SK-N-SH (cell line): ENCODE measurements around the gene C2orf72. TPM values are rescaled to one million over a fixed set of nuclear protein-coding genes. Genes with fewer than 3 reads are reported as not detected.
"Not testable (repeated sequence)": the region's sequence is repeated elsewhere in the genome, so short reads cannot be mapped to it uniquely, and the experiment has no call there.

Experiments used
- CTCF ChIA-PET: fragments of 300-600, 350-600 bp; formaldehyde crosslinking; extraction: SDS; loops from one replicate; lab custom pipeline; 2021; lab: Yijun Ruan, JAX
- POLR2A ChIA-PET: fragments of 350-600 bp; sonication (Branson Sonifier 250); formaldehyde crosslinking; extraction: SDS; loops from one replicate; lab custom pipeline; 2020; ENCODE audit warnings: antibody characterized with exemption, inconsistent platforms; lab: Yijun Ruan, JAX
- DNase-seq: peaks from one replicate; pipeline ENCODE4 v3.0.0; 2012
- H2AFZ ChIP-seq: fragments of 200-600 bp; sonication (generic); 2 replicates; pipeline ENCODE4 v1.8.1; 2016; ENCODE audit warnings: antibody characterized with exemption, mild to moderate bottlenecking, low read depth
- H3F3A ChIP-seq: fragments of 200-600 bp; sonication (generic); replicated peaks from 2 replicates; pipeline ENCODE3; 2016; ENCODE audit warnings: antibody characterized with exemption, mild to moderate bottlenecking; ENCODE audit not compliant: insufficient read depth
- H3K27ac ChIP-seq, 2 experiments: fragments of 200-500 bp in 1 of 2; fragments of 200-600 bp in 1 of 2; sonication (Bioruptor generic) in 1 of 2; sonication (generic), shearing (Covaris generic) in 1 of 2; 2 replicates each; pipeline versions ENCODE4 v1.5.1 to v1.6.1; 2014 to 2016; ENCODE audit warnings: low read depth in 2 of 2, inconsistent platforms in 1 of 2, low read length in 1 of 2, mild to moderate bottlenecking in 1 of 2, mixed read lengths in 1 of 2
- H3K27me3 ChIP-seq: fragments of 200-600 bp; sonication (generic), shearing (Covaris generic); 2 replicates; pipeline ENCODE4 v1.6.1; 2016; ENCODE audit warnings: mixed run types; ENCODE audit not compliant: insufficient read depth
- H3K36me3 ChIP-seq, 2 experiments: fragments of 200-500 bp in 1 of 2; fragments of 200-600 bp in 1 of 2; sonication (Bioruptor generic) in 1 of 2; sonication (generic) in 1 of 2; replicated peaks in 1 of 2; 2 replicates each; pipeline versions ENCODE3 to v1.5.1; 2014 to 2016; ENCODE audit warnings: low read length in 1 of 2, mild to moderate bottlenecking in 1 of 2; ENCODE audit not compliant: insufficient read depth in 2 of 2, control insufficient read depth in 1 of 2
- H3K4me1 ChIP-seq, 2 experiments: fragments of 200-500 bp in 1 of 2; fragments of 200-600 bp in 1 of 2; sonication (Bioruptor generic) in 1 of 2; sonication (generic), shearing (Covaris generic) in 1 of 2; 2 replicates each; pipeline versions ENCODE4 v1.5.1 to v1.6.1; 2014 to 2016; ENCODE audit warnings: low read depth in 1 of 2, low read length in 1 of 2, mixed run types in 1 of 2; ENCODE audit not compliant: insufficient read depth in 2 of 2, control insufficient read depth in 1 of 2
- H3K4me2 ChIP-seq: fragments of 200-600 bp; sonication (generic), shearing (Covaris generic); 2 replicates; pipeline ENCODE4 v1.6.1; 2017; ENCODE audit warnings: mixed run types
- H3K4me3 ChIP-seq, 2 experiments: fragments of 200-500 bp in 1 of 2; fragments of 200-600 bp in 1 of 2; sonication (Bioruptor generic) in 1 of 2; sonication (generic), shearing (Covaris generic) in 1 of 2; 2 replicates each; pipeline versions ENCODE4 v1.5.1 to v1.8.1; 2014 to 2016; ENCODE audit warnings: low read depth in 2 of 2, inconsistent platforms in 1 of 2, low read length in 1 of 2, mild to moderate bottlenecking in 1 of 2, mixed read lengths in 1 of 2, moderate library complexity in 1 of 2
- H3K79me2 ChIP-seq: fragments of 200-600 bp; sonication (generic); 2 replicates; pipeline ENCODE4 v1.8.1; 2017; ENCODE audit warnings: mild to moderate bottlenecking; ENCODE audit not compliant: insufficient read depth
- H3K9ac ChIP-seq: fragments of 200-600 bp; sonication (generic); 2 replicates; pipeline ENCODE4 v1.6.1; 2017; ENCODE audit warnings: mixed run types
- H3K9me2 ChIP-seq: fragments of 200-600 bp; sonication (generic); 2 replicates; pipeline ENCODE4 v1.6.1; 2017; ENCODE audit warnings: mixed run types
- H3K9me3 ChIP-seq: fragments of 200-600 bp; sonication (generic); 2 replicates; pipeline ENCODE4 v1.6.1; 2017; ENCODE audit warnings: mixed run types, mild to moderate bottlenecking, moderate library complexity
- H4K20me1 ChIP-seq: fragments of 200-600 bp; sonication (generic); 2 replicates; pipeline ENCODE4 v1.6.1; 2017; ENCODE audit warnings: mild to moderate bottlenecking, mixed run types; ENCODE audit not compliant: insufficient read depth
- CHD2 ChIP-seq: fragments of 150-350 bp; IDR thresholded peaks from 2 replicates; pipeline ENCODE4 v1.6.1; 2018; ENCODE audit warnings: low read length; ENCODE audit not compliant: partially characterized antibody
- ELF1 ChIP-seq: IDR thresholded peaks from 2 replicates; pipeline ENCODE4 v1.4.0; 2012
- FOSL2 ChIP-seq: IDR thresholded peaks from 2 replicates; pipeline ENCODE4 v1.4.0; 2012; ENCODE audit warnings: low read depth, mild to moderate bottlenecking, moderate library complexity, borderline replicate concordance
- JUND ChIP-seq: IDR thresholded peaks from 2 replicates; pipeline ENCODE4 v1.4.0; 2012
- NFIC ChIP-seq: IDR thresholded peaks from 2 replicates; pipeline ENCODE4 v1.4.0; 2012; ENCODE audit warnings: borderline replicate concordance
- PBX3 ChIP-seq: IDR thresholded peaks from 2 replicates; pipeline ENCODE4; 2012
- POLR2AphosphoS5 ChIP-seq: IDR thresholded peaks from 2 replicates; pipeline ENCODE4 v1.6.1; 2012; ENCODE audit warnings: low read depth, low read length
- TAF1 ChIP-seq: IDR thresholded peaks from 2 replicates; pipeline ENCODE4 v1.6.1; 2012; ENCODE audit warnings: low read depth, mild to moderate bottlenecking, low read length, moderate library complexity, borderline replicate concordance
- TCF12 ChIP-seq: IDR thresholded peaks from 2 replicates; pipeline ENCODE4 v1.4.0; 2012
- ZBTB33 ChIP-seq: IDR thresholded peaks from 2 replicates; pipeline ENCODE4 v1.4.0; 2012; ENCODE audit warnings: low read depth, borderline replicate concordance
- WGBS: methylation state at CpG from one replicate; pipeline ENCODE4 v1.1.6; 2017; ENCODE audit warnings: low lambda C conversion rate; 5-methylcytosine and 5-hydroxymethylcytosine counted together
- polyA plus RNA-seq, 3 experiments: library from polyadenylated mRNA; depleted of rRNA; stranded (reverse); fragments of >200 nt; gene quantifications; 2 replicates each; pipeline ENCODE4 v1.2.3, GENCODE V29; 2012

The C2orf72 gene
- polyA plus RNA-seq, 1 of the 3 experiments (the other 2 are of a cell fraction), result 0.35 TPM

DNA sequence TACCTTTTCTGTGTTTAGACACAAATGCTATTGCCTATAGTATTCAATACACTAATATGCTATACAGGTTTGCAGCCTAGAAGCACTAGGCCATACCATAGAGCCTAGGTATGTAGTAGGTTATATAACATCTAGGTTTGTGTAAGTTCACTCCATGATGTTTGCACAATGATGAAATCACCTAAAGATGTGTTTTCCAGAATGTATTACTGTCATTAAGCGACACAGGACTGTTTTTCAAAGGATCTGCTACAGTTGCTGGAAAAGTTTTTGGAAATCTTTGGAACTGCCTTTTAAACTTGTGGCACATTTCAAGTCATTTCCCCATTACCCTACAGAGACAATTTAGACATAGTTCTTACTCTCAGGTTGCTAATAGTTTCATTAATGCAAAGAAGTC, 28.6 kb downstream of the C2orf72 start:
- Histone ChIP-seq H3K4me2 (no peak overlapping the region), H3K79me2 (peaks cover 79% of the 10 kb centered on the region), H3K9ac (no peak overlapping the region), H3K9me3 (no peaks in the 10 kb centered on the region), H3F3A (peaks cover 10% of the 10 kb centered on the region), H3K27me3 (no peaks in the 10 kb centered on the region), H2AFZ (no peak overlapping the region), H3K4me1 (peaks cover 0 to 14% of the 10 kb centered on the region in 2 experiments; a peak in 1 of 4 replicates), H3K9me2 (no peaks in the 10 kb centered on the region), H3K4me3 (no peak overlapping the region), H3K36me3 (peaks cover 74 to 84% of the 10 kb centered on the region in 2 experiments), H4K20me1 (peaks cover 22% of the 10 kb centered on the region; the same call in 1 of the 2 replicates), H3K27ac (no peak overlapping the region)
- no peak for TF ChIP-seq ELF1
- TF ChIP-seq CHD2, result no peak
- no peak for TF ChIP-seq ZBTB33
- TF ChIP-seq POLR2AphosphoS5, result no peak
- no peak for TF ChIP-seq NFIC
- DNase-seq, result no peak
- CTCF ChIA-PET, result no interaction called here
- POLR2A ChIA-PET, result no interaction called here
- 89% methylated on average over 1 of the region's 1 CpG for WGBS

DNA sequence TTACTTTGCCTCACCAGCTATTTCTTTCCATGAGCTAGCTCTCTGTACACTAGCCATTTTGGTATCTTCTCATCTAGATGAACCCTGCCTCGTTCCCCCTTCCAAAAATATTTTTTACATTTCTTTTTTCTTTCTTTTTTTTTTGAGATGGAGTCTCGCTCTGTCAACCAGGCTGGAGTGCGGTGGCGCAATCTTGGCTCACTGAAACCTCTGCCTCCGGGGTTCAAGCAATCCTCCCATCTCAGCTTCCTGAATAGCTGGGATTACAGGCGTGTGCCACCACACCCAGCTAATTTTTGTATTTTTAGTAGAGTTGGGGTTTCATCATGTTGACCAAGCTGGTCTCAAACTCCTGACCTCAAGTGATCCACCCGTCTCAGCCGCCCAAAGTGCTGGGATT, 30.2 kb downstream of the C2orf72 start:
- H2AFZ ChIP-seq, H3K9me2 ChIP-seq, H3K9ac ChIP-seq, H3K9me3 ChIP-seq, POLR2A ChIA-PET, H3K27me3 ChIP-seq, H3K27ac ChIP-seq, DNase-seq, H3K4me3 ChIP-seq, H3K4me2 ChIP-seq: not testable (repeated sequence)
- H3K4me1 ChIP-seq, result peaks cover 0 to 14% of the 10 kb centered on the region in 2 experiments; a peak in 1 of 4 replicates
- H3F3A ChIP-seq, result peaks cover 14% of the 10 kb centered on the region
- peaks cover 66% of the 10 kb centered on the region for H3K79me2 ChIP-seq
- CTCF ChIA-PET, result interaction anchor here (0.9 kb wide), 1 partner anchor 20 kb away, joined by 3 read pairs; no protein-coding TSS in a partner anchor
- 96% methylated on average over 8 of the region's 8 CpGs for WGBS
- H4K20me1 ChIP-seq, result 0 out of 2 replicates have a peak, but pooled peaks cover 18% of the 10 kb centered on the region
- H3K36me3 ChIP-seq, result peaks cover 75 to 90% of the 10 kb centered on the region in 2 experiments

GRCh38 chr2:231068525-231069222, 31.4 kb downstream of the C2orf72 start:
- H3K4me2 ChIP-seq, result no peak overlapping the region
- H3K9ac ChIP-seq, result no peak overlapping the region
- ChIA-PET CTCF (interaction anchor here (0.7 kb wide), 1 partner anchor 12 kb away, joined by 3 read pairs; the partner anchor contains the start of gene PSMD1), POLR2A (no interaction called here)
- no peak overlapping the region for H3K4me3 ChIP-seq
- peak; percentile 45 for TF ChIP-seq JUND
- TF ChIP-seq PBX3, result 0 out of 2 replicates have a peak, but pooled peaks have one; percentile 24
- TF ChIP-seq FOSL2, result peak; percentile 57; the same call in 1 of the 2 replicates
- no peak for TF ChIP-seq TAF1
- TF ChIP-seq TCF12, result peak; percentile 30; the same call in 1 of the 2 replicates
- 46% methylated on average over 5 of the region's 5 CpGs for WGBS
- H4K20me1 ChIP-seq, result 0 out of 2 replicates have a peak, but pooled peaks cover 18% of the 10 kb centered on the region
- no peak overlapping the region for H2AFZ ChIP-seq
- peak overlapping the region in 1 of 2 experiments; percentile 31; a peak in 2 of 4 replicates for H3K27ac ChIP-seq
- H3K9me3 ChIP-seq, result no peaks in the 10 kb centered on the region
- H3K9me2 ChIP-seq, result no peaks in the 10 kb centered on the region
- peaks cover 14% of the 10 kb centered on the region for H3F3A ChIP-seq
- H3K27me3 ChIP-seq, result no peaks in the 10 kb centered on the region
- no peak for DNase-seq
- peaks cover 63% of the 10 kb centered on the region for H3K79me2 ChIP-seq
- H3K36me3 ChIP-seq, result peaks cover 74 to 89% of the 10 kb centered on the region in 2 experiments
- peaks cover 0 to 14% of the 10 kb centered on the region in 2 experiments; a peak in 1 of 4 replicates for H3K4me1 ChIP-seq
